GM12878 (cell line): ENCODE results near the gene TPR. TPM values are rescaled to one million over a fixed set of nuclear protein-coding genes. Genes with fewer than 3 reads are reported as not detected.

ENCODE experiments used
- ATAC-seq: fragments of 200-7000 bp; cut with Tn5 transposase; 3 replicates; pipeline ENCODE4 v1.9.1; 2020; ENCODE audit warnings: mild to moderate bottlenecking, moderate library complexity
- BruUV-seq: library from RNA; stranded (reverse); fragments of 400-500 nt; replicated peaks from 2 replicates; lab custom pipeline; 2021; lab: Mats Ljungman, UMichigan
- CTCF ChIA-PET: fragments of 300-600 bp; sonication (Branson Sonifier 250); formaldehyde crosslinking; extraction: SDS; loops from one replicate; lab custom pipeline; 2021; ENCODE audit warnings: inconsistent platforms; lab: Yijun Ruan, JAX
- POLR2A ChIA-PET: fragments of 350-600 bp; formaldehyde crosslinking; extraction: SDS; loops from one replicate; lab custom pipeline; 2021; ENCODE audit warnings: inconsistent platforms; lab: Charles Lee
- RAD21 ChIA-PET: fragments of 300-600 bp; sonication (Branson Sonifier 250); formaldehyde crosslinking; loops from one replicate; lab custom pipeline; 2023; ENCODE audit warnings: antibody characterized with exemption; ENCODE audit not compliant: unreplicated experiment; lab: Charles Lee
- SMC1A ChIA-PET: fragments of 300-600 bp; sonication (Branson Sonifier 250); formaldehyde crosslinking; loops from one replicate; lab custom pipeline; 2023; ENCODE audit not compliant: unreplicated experiment, uncharacterized antibody; lab: Charles Lee
- DNase-seq: peaks from one replicate; pipeline ENCODE4 v3.0.0-alpha.2; 2011; ENCODE audit warnings: low read depth, low spot score
- FAIRE-seq: peaks from 3 replicates; lab custom pipeline; 2011; peaks lifted over from hg19 to GRCh38; lab: Jason Lieb, UNC
- H2AFZ ChIP-seq: 2 replicates; pipeline ENCODE4 v1.6.0; 2011; ENCODE audit warnings: low read depth, low read length, control low read depth; ENCODE audit not compliant: control insufficient read depth
- H3K27ac ChIP-seq: 2 replicates; pipeline ENCODE4 v1.5.1; 2011; ENCODE audit warnings: control low read depth; ENCODE audit not compliant: control insufficient read depth, insufficient read depth
- H3K27me3 ChIP-seq, 2 experiments: replicated peaks in 1 of 2; 2 replicates each; pipeline versions ENCODE4 v1.6.0 to v1.6.1; 2011; ENCODE audit warnings: low read length in 1 of 2; ENCODE audit not compliant: control insufficient read depth in 2 of 2, insufficient read depth in 2 of 2
- H3K36me3 ChIP-seq, 2 experiments: 2 replicates each; pipeline ENCODE4 v1.5.1; 2011; ENCODE audit warnings: low read length in 1 of 2; ENCODE audit not compliant: control insufficient read depth in 2 of 2, insufficient read depth in 2 of 2
- H3K4me1 ChIP-seq: 2 replicates; pipeline ENCODE4 v1.6.1; 2011; ENCODE audit warnings: mild to moderate bottlenecking, low read length, moderate library complexity, mixed read lengths; ENCODE audit not compliant: control insufficient read depth, insufficient read depth
- H3K4me2 ChIP-seq: 2 replicates; pipeline ENCODE4 v1.6.0; 2011; ENCODE audit warnings: control low read depth; ENCODE audit not compliant: control insufficient read depth, insufficient read depth
- H3K4me3 ChIP-seq: fragments of 200-600 bp; sonication (generic); 2 replicates; pipeline ENCODE4 v1.5.1; 2016
- H3K79me2 ChIP-seq: 2 replicates; pipeline ENCODE4 v1.6.0; 2011; ENCODE audit warnings: low read length; ENCODE audit not compliant: control insufficient read depth, insufficient read depth
- H3K9ac ChIP-seq: 2 replicates; pipeline ENCODE4 v1.8.0; 2011; ENCODE audit warnings: low read length, control low read depth, mixed read lengths; ENCODE audit not compliant: control insufficient read depth, insufficient read depth
- H3K9me3 ChIP-seq: replicated peaks from 3 replicates; pipeline ENCODE4 v1.5.1; 2011; ENCODE audit warnings: mild to moderate bottlenecking, low read length; ENCODE audit not compliant: control insufficient read depth, insufficient read depth
- H4K20me1 ChIP-seq: 2 replicates; pipeline ENCODE4 v1.6.0; 2011; ENCODE audit not compliant: control insufficient read depth, insufficient read depth
- MXI1 ChIP-seq: fragments of 150-350 bp; IDR thresholded peaks from 2 replicates; pipeline ENCODE4 v1.6.1; 2011; ENCODE audit warnings: low read depth, mild to moderate bottlenecking, inconsistent platforms, low read length, improper control_type of control experiment
- SUZ12 ChIP-seq: fragments of 200-600 bp; sonication (generic); IDR thresholded peaks from one replicate; pipeline ENCODE4 v1.6.1; 2018; ENCODE audit warnings: antibody characterized with exemption, mild to moderate bottlenecking; ENCODE audit not compliant: unreplicated experiment
- ZNF24 ChIP-seq: fragments of 450-650 bp; IDR thresholded peaks from 2 replicates; pipeline ENCODE4 v1.6.1; 2017; ENCODE audit warnings: antibody characterized with exemption, mild to moderate bottlenecking
- WGBS: methylation state at CpG from one replicate; pipeline ENCODE4 v1.1.6; 2016; ENCODE audit warnings: low lambda C conversion rate; ENCODE audit not compliant: insufficient replicate concordance, insufficient coverage; ENCODE audit errors: missing lambda C conversion rate; 5-methylcytosine and 5-hydroxymethylcytosine counted together
- in situ Hi-C: fragments of 300-500 bp; cut with MboI; formaldehyde crosslinking; loops from 9 replicates; pipeline ENCODE4 v1.14.3; 2018; ENCODE audit warnings: mixed read lengths
- intact Hi-C: fragments of 100-400 bp; cut with micrococcal nuclease; formaldehyde crosslinking; loops from one replicate; pipeline ENCODE4 v1.14.2; 2022; ENCODE audit not compliant: unreplicated experiment
- polyA plus RNA-seq, 11 experiments: library from polyadenylated mRNA; depleted of rRNA in 4 of 11; unstranded in 6 of 11; stranded (reverse) in 5 of 11; fragments of >200 nt; fragmentation: Nextera tagmentation in 4 of 11; fragmentation: Illumina TruSeq in 1 of 11; extraction: Ambion mirVana in 4 of 11; extraction: Trizol in 1 of 11; gene quantifications; 1 replicate in 1 of 11; 2 replicates in 10 of 11; pipeline versions ENCODE4 v1.2.1 to v1.2.3, GENCODE V29; 2011 to 2016; ENCODE audit warnings: inconsistent platforms in 2 of 11, missing spikeins in 2 of 11, low read depth in 1 of 11
- total RNA-seq, 4 experiments: library from RNA; depleted of rRNA in 3 of 4; stranded (reverse); fragments of >200 nt in 3 of 4; fragmentation: Illumina TruSeq in 1 of 4; extraction: Trizol in 1 of 4; gene quantifications; 2 replicates each; pipeline versions ENCODE4 v1.2.1 to v1.2.3, GENCODE V29; 2013 to 2021
- TF ChIP-seq, protein P1 (sequence below): fragments of 450-650 bp; IDR thresholded peaks from 2 replicates; pipeline ENCODE4 v1.6.1; 2017; ENCODE audit warnings: antibody characterized with exemption, mild to moderate bottlenecking, moderate library complexity
- TF ChIP-seq, protein P2 (sequence below): fragments of 450-650 bp; IDR thresholded peaks from 2 replicates; pipeline ENCODE4 v1.6.1; 2017; ENCODE audit warnings: low read depth, mild to moderate bottlenecking, moderate library complexity
- TF ChIP-seq, protein P3 (sequence below): IDR thresholded peaks from 2 replicates; pipeline ENCODE4 v1.6.1; 2012; ENCODE audit warnings: mild to moderate bottlenecking, low read depth, low read length

The TPR gene
- total and polyA plus RNA-seq, 10 of the 15 experiments (the other 5 are each of a cell fraction or from before 2014, with no cell fraction given): 30.9 to 122 (median 92.2) TPM

DNA sequence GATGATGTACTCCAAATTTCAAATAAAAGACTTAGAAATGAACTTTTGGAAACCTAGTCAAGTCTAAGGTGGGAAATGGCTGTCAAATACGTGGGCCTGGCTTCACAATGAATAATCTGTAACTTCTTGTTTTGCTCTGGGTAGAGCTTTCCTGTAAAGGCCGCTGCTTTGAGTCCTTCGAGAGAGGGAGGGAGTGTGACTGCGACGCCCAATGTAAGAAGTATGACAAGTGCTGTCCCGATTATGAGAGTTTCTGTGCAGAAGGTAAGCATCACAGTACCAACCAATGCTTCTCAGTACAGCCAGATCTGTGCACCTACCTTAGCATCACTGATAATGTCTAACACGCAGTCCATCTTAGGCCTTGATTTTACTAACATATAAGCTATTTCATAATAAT is 73.6 kb downstream of the TPR start (continued):
- TF ChIP-seq, protein P1, sequence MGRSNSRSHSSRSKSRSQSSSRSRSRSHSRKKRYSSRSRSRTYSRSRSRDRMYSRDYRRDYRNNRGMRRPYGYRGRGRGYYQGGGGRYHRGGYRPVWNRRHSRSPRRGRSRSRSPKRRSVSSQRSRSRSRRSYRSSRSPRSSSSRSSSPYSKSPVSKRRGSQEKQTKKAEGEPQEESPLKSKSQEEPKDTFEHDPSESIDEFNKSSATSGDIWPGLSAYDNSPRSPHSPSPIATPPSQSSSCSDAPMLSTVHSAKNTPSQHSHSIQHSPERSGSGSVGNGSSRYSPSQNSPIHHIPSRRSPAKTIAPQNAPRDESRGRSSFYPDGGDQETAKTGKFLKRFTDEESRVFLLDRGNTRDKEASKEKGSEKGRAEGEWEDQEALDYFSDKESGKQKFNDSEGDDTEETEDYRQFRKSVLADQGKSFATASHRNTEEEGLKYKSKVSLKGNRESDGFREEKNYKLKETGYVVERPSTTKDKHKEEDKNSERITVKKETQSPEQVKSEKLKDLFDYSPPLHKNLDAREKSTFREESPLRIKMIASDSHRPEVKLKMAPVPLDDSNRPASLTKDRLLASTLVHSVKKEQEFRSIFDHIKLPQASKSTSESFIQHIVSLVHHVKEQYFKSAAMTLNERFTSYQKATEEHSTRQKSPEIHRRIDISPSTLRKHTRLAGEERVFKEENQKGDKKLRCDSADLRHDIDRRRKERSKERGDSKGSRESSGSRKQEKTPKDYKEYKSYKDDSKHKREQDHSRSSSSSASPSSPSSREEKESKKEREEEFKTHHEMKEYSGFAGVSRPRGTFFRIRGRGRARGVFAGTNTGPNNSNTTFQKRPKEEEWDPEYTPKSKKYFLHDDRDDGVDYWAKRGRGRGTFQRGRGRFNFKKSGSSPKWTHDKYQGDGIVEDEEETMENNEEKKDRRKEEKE: no peak

DNA sequence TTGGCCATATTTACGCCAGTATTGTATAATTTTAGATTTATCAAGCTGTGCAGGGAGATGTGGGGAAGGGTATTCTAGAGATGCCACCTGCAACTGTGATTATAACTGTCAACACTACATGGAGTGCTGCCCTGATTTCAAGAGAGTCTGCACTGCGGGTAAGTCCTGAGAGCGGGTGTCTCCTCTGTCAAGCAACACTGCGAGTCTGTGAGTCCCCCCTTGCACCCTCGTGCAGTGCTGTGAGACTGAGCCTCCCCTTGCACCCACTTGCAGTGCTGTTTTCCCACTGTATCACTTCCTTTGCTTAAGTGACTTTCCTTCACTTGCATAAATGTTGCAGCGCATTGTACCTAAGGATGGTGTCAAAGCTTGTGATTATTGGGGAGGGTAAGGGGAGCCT is 75.0 kb downstream of the TPR start:
- H3K36me3 ChIP-seq: no peaks in the 10 kb centered on the region
- ATAC-seq (no peak), DNase-seq (no peak), FAIRE-seq (no peak)
- POLR2A ChIA-PET: no interaction called here
- no peak overlapping the region for H3K27ac ChIP-seq
- intact Hi-C loops (loop anchor here (10.0 kb wide), 1 partner anchor 685 kb away; no protein-coding TSS in a partner anchor), in situ Hi-C loops (no loop called here)
- SMC1A ChIA-PET: no interaction called here
- no peaks in the 10 kb centered on the region for H3K4me1 ChIP-seq
- H3K27me3 ChIP-seq: no peaks in the 10 kb centered on the region
- no peak overlapping the region for H3K4me2 ChIP-seq
- no peak overlapping the region for H2AFZ ChIP-seq
- no TSS peak for BruUV-seq
- CTCF ChIA-PET: no interaction called here
- no peak overlapping the region for H3K4me3 ChIP-seq
- no peaks in the 10 kb centered on the region for H3K9me3 ChIP-seq
- 53% methylated on average over 6 of the region's 6 CpGs for WGBS
- TF ChIP-seq, protein P2, sequence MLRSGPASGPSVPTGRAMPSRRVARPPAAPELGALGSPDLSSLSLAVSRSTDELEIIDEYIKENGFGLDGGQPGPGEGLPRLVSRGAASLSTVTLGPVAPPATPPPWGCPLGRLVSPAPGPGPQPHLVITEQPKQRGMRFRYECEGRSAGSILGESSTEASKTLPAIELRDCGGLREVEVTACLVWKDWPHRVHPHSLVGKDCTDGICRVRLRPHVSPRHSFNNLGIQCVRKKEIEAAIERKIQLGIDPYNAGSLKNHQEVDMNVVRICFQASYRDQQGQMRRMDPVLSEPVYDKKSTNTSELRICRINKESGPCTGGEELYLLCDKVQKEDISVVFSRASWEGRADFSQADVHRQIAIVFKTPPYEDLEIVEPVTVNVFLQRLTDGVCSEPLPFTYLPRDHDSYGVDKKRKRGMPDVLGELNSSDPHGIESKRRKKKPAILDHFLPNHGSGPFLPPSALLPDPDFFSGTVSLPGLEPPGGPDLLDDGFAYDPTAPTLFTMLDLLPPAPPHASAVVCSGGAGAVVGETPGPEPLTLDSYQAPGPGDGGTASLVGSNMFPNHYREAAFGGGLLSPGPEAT: no peak
- TF ChIP-seq SUZ12 (no peak), MXI1 (no peak), ZNF24 (no peak)
- TF ChIP-seq, protein P3, sequence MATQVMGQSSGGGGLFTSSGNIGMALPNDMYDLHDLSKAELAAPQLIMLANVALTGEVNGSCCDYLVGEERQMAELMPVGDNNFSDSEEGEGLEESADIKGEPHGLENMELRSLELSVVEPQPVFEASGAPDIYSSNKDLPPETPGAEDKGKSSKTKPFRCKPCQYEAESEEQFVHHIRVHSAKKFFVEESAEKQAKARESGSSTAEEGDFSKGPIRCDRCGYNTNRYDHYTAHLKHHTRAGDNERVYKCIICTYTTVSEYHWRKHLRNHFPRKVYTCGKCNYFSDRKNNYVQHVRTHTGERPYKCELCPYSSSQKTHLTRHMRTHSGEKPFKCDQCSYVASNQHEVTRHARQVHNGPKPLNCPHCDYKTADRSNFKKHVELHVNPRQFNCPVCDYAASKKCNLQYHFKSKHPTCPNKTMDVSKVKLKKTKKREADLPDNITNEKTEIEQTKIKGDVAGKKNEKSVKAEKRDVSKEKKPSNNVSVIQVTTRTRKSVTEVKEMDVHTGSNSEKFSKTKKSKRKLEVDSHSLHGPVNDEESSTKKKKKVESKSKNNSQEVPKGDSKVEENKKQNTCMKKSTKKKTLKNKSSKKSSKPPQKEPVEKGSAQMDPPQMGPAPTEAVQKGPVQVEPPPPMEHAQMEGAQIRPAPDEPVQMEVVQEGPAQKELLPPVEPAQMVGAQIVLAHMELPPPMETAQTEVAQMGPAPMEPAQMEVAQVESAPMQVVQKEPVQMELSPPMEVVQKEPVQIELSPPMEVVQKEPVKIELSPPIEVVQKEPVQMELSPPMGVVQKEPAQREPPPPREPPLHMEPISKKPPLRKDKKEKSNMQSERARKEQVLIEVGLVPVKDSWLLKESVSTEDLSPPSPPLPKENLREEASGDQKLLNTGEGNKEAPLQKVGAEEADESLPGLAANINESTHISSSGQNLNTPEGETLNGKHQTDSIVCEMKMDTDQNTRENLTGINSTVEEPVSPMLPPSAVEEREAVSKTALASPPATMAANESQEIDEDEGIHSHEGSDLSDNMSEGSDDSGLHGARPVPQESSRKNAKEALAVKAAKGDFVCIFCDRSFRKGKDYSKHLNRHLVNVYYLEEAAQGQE: no peak
- H3K79me2 ChIP-seq: no peaks in the 10 kb centered on the region
- H4K20me1 ChIP-seq: no peaks in the 10 kb centered on the region
- H3K9ac ChIP-seq: no peak overlapping the region
- RAD21 ChIA-PET: no interaction called here
